H1 (cell line): ENCODE measurements around the gene R3HCC1L.

Experiments used
- CHD2 ChIP-seq: IDR thresholded peaks from 2 replicates; pipeline ENCODE4 v1.6.1; 2012; ENCODE audit warnings: low read length, improper control_type of control experiment
- EP300 ChIP-seq, 2 experiments: IDR thresholded peaks; 1 replicate in 1 of 2; 2 replicates in 1 of 2; pipeline ENCODE4 v1.6.1; 2011 to 2012; ENCODE audit warnings: low read depth in 2 of 2, low read length in 2 of 2, mild to moderate bottlenecking in 2 of 2, borderline replicate concordance in 1 of 2, inconsistent platforms in 1 of 2, moderate library complexity in 1 of 2
- EZH2 ChIP-seq: fragments of 200-600 bp; sonication (generic); IDR thresholded peaks from 2 replicates; pipeline ENCODE4 v1.7.1; 2012; ENCODE audit warnings: low read depth, mild to moderate bottlenecking, moderate library complexity, low read length, inconsistent platforms; ENCODE audit not compliant: severe bottlenecking
- POLR2AphosphoS5 ChIP-seq: IDR thresholded peaks from 2 replicates; pipeline ENCODE4 v1.6.1; 2011; ENCODE audit warnings: low read depth, low read length
- RAD21 ChIP-seq, 2 experiments: IDR thresholded peaks in 1 of 2; conservative IDR thresholded peaks in 1 of 2; 2 replicates each; pipeline ENCODE4 v1.6.1; 2011; ENCODE audit warnings: low read depth in 2 of 2, low read length in 2 of 2, improper control_type of control experiment in 1 of 2, inconsistent platforms in 1 of 2, mild to moderate bottlenecking in 1 of 2, moderate library complexity in 1 of 2
- SRF ChIP-seq: IDR thresholded peaks from 2 replicates; pipeline ENCODE4 v1.6.1; 2011; ENCODE audit warnings: mild to moderate bottlenecking, low read depth, low read length, moderate library complexity
- TAF7 ChIP-seq: optimal IDR thresholded peaks from 2 replicates; pipeline ENCODE3; 2011; ENCODE audit warnings: low read depth, mild to moderate bottlenecking, inconsistent platforms, low read length, moderate library complexity, borderline replicate concordance
- ZNF274 ChIP-seq: IDR thresholded peaks from 2 replicates; pipeline ENCODE4 v1.7.0; 2012; ENCODE audit warnings: low read length, borderline replicate concordance; ENCODE audit errors: extremely low read depth
- TF ChIP-seq, protein P1 (sequence below): IDR thresholded peaks from 2 replicates; pipeline ENCODE4 v1.6.1; 2011; ENCODE audit warnings: low read length, improper control_type of control experiment

DNA sequence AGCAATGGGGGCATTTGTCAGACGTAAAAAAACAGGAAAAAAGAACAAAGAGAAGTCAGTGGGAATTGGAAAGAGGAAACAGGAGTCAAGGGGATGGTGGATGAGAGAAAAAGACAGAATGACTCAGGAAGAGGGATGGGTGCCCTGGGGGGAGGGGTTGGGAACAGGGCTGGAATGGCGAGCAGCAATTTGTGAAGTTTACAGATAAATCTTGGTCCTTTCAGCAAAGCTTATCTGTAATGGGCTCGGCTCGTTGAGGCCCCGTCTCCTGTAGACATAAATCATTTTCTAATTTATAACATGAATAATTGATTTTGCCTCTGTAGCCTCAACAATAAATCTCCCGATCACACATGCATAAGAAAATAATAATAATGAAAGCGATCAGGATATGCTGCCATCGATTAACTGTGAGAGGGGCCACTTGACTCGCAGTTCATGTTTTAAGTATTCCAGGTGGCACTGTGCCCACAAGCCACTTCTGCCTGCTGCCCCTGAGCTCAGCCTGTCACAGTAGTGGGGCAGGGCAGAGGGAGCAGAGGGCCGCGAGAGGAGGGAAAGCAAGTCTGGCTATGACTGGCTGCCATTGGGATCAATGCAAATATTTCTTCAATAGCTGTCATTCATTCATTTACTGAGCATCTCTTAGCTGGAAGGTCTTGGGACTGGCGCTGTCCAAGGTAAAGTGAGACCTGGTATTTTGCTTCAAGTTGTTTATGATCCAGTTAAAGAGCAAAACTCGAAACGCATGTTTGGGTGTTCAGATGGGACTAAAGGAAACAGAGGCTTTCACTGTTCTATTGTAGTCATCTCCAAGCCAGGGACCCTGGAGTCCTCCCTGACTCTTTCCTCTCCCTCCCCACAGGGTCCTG is 47.4 kb upstream of the R3HCC1L start:
- TF ChIP-seq TAF7 = no peak
- no peak for TF ChIP-seq ZNF274
- TF ChIP-seq POLR2AphosphoS5 = no peak
- TF ChIP-seq CHD2 = no peak
- TF ChIP-seq, protein P1, sequence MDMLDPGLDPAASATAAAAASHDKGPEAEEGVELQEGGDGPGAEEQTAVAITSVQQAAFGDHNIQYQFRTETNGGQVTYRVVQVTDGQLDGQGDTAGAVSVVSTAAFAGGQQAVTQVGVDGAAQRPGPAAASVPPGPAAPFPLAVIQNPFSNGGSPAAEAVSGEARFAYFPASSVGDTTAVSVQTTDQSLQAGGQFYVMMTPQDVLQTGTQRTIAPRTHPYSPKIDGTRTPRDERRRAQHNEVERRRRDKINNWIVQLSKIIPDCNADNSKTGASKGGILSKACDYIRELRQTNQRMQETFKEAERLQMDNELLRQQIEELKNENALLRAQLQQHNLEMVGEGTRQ = no peak
- TF ChIP-seq EP300 (IDR thresholded peaks at IDR 0.05; ENCODE audit: borderline replicate concordance in 1 of 2, low read depth in 2 of 2, low read length in 2 of 2) = no peak
- TF ChIP-seq EZH2 = no peak
- no peak for TF ChIP-seq RAD21 (IDR thresholded peaks at IDR 0.05 in 1 of 2, conservative IDR thresholded peaks at IDR 0.05 in 1 of 2; ENCODE audit: low read depth in 2 of 2, low read length in 2 of 2)
- no peak for TF ChIP-seq SRF
